ENCODE results near the gene YWHAH.

- no peak for TF ChIP-seq YY1 (IDR thresholded peaks at IDR 0.05)
- TF ChIP-seq, protein P1, sequence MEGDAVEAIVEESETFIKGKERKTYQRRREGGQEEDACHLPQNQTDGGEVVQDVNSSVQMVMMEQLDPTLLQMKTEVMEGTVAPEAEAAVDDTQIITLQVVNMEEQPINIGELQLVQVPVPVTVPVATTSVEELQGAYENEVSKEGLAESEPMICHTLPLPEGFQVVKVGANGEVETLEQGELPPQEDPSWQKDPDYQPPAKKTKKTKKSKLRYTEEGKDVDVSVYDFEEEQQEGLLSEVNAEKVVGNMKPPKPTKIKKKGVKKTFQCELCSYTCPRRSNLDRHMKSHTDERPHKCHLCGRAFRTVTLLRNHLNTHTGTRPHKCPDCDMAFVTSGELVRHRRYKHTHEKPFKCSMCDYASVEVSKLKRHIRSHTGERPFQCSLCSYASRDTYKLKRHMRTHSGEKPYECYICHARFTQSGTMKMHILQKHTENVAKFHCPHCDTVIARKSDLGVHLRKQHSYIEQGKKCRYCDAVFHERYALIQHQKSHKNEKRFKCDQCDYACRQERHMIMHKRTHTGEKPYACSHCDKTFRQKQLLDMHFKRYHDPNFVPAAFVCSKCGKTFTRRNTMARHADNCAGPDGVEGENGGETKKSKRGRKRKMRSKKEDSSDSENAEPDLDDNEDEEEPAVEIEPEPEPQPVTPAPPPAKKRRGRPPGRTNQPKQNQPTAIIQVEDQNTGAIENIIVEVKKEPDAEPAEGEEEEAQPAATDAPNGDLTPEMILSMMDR (IDR thresholded peaks at IDR 0.05; ENCODE audit: low read depth, low read length, missing input control), result no peak
- no peak for TF ChIP-seq SP1 (IDR thresholded peaks at IDR 0.05)
- no peak for TF ChIP-seq RXRA (IDR thresholded peaks at IDR 0.05)
- no peak for TF ChIP-seq FOXA1 (IDR thresholded peaks at IDR 0.05)
- no peak for TF ChIP-seq TAF1 (conservative IDR thresholded peaks at IDR 0.05)
- TF ChIP-seq GABPA (IDR thresholded peaks at IDR 0.05 in 1 of 2, conservative IDR thresholded peaks at IDR 0.05 in 1 of 2), result no peak
- no peak for TF ChIP-seq EGR1 (IDR thresholded peaks at IDR 0.05; ENCODE audit: low read depth in 2 of 2)
- TF ChIP-seq, protein P2, sequence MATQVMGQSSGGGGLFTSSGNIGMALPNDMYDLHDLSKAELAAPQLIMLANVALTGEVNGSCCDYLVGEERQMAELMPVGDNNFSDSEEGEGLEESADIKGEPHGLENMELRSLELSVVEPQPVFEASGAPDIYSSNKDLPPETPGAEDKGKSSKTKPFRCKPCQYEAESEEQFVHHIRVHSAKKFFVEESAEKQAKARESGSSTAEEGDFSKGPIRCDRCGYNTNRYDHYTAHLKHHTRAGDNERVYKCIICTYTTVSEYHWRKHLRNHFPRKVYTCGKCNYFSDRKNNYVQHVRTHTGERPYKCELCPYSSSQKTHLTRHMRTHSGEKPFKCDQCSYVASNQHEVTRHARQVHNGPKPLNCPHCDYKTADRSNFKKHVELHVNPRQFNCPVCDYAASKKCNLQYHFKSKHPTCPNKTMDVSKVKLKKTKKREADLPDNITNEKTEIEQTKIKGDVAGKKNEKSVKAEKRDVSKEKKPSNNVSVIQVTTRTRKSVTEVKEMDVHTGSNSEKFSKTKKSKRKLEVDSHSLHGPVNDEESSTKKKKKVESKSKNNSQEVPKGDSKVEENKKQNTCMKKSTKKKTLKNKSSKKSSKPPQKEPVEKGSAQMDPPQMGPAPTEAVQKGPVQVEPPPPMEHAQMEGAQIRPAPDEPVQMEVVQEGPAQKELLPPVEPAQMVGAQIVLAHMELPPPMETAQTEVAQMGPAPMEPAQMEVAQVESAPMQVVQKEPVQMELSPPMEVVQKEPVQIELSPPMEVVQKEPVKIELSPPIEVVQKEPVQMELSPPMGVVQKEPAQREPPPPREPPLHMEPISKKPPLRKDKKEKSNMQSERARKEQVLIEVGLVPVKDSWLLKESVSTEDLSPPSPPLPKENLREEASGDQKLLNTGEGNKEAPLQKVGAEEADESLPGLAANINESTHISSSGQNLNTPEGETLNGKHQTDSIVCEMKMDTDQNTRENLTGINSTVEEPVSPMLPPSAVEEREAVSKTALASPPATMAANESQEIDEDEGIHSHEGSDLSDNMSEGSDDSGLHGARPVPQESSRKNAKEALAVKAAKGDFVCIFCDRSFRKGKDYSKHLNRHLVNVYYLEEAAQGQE (IDR thresholded peaks at IDR 0.05), result no peak
- no peak for TF ChIP-seq RAD21 (IDR thresholded peaks at IDR 0.05)
Observed at GRCh38 chr22:31909977-31910376, 34.4 kb upstream of the YWHAH start.
